H7 (cell line): Measurements from ENCODE around the gene TAB3. TPM values are rescaled to one million over a fixed set of nuclear protein-coding genes. Genes with fewer than 3 reads are reported as not detected.

Experiments
- DNase-seq: peaks from one replicate; pipeline ENCODE4 v3.0.0; 2012
- H3K27me3 ChIP-seq: 2 replicates; pipeline ENCODE4 v1.6.0; 2011; ENCODE audit warnings: mild to moderate bottlenecking, low read length; ENCODE audit not compliant: control insufficient read depth, insufficient read depth
- H3K36me3 ChIP-seq: replicated peaks from 2 replicates; pipeline ENCODE4 v1.5.1; 2011; ENCODE audit warnings: low read length; ENCODE audit not compliant: control insufficient read depth, insufficient read depth
- H3K4me3 ChIP-seq: 2 replicates; pipeline ENCODE4 v1.5.1; 2011; ENCODE audit warnings: low read depth, mild to moderate bottlenecking, control low read depth, low read length, moderate library complexity; ENCODE audit not compliant: insufficient read depth
- total RNA-seq: library from RNA; depleted of rRNA; stranded (reverse); fragments of >200 nt; shearing (Covaris generic); gene quantifications from 2 replicates; pipeline ENCODE4 v1.2.3, GENCODE V29; 2014

TAB3 gene
- total RNA-seq, 1 experiment from 2014 or later = 11.5 TPM

DNA sequence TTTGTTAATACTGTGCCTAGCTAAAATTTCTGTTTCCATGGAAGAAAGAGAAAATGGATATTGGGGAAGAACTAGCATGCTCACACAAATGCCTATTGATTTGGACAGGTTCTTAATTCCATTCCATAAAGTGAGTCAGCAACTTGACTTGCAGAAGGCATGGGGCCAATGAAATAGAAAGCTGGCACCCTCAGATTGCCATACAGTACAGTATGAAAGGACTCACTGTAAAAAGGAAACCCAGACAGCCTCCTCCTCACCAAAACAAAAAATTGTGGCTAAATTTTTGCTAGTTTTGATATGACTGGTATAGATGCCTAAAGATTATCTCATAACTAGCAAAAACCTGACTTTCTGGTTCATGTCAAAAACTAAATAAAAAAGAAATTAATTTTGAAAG lies 11.2 kb upstream of the TAB3 start:
- no peaks in the 10 kb centered on the region for H3K36me3 ChIP-seq
- H3K4me3 ChIP-seq = no peak overlapping the region
- H3K27me3 ChIP-seq = no peaks in the 10 kb centered on the region
- DNase-seq = no peak

DNA sequence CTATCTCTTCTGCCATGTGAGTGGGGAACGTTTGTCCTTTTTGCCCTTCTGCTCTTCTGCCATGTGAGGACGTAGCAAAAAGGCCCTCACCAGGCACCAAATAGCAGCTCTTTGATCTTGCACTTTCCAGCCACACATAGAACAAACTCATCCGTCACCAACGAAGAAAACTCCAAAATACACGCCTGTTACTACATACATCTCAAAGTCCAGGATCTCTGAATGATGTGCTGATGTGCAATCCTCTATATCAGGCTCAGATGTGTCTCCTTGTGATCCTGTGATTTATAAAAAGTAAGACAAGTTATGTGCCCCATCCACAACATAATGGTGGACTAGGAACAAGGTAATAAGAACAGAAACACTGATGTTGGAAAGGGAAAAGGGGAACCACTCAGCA lies 9.8 kb upstream of the TAB3 start:
- Histone ChIP-seq H3K4me3 (no peak overlapping the region), H3K27me3 (no peaks in the 10 kb centered on the region), H3K36me3 (no peaks in the 10 kb centered on the region)
- DNase-seq = no peak

DNA sequence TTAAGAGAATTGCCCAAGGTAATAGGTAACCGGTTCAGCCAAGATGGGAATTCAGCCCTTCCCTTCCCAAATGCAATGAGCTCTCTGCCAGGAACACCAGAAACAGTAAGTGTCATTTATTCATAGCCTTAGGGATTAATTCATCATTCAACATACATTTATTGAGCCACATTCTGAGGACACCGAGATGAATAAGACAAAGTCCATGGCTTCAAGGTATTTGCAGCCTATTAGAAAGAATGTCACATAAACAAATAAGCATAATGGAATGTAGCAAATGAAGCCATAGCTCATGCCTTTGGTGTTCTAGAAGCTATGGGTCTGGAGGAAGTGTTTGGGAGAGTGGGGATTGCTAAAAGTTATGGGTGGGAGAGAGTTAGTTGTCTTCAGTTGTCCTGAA lies 6.3 kb upstream of the TAB3 start:
- DNase-seq = no peak
- Histone ChIP-seq H3K27me3 (no peaks in the 10 kb centered on the region), H3K4me3 (no peak overlapping the region), H3K36me3 (no peaks in the 10 kb centered on the region)

DNA sequence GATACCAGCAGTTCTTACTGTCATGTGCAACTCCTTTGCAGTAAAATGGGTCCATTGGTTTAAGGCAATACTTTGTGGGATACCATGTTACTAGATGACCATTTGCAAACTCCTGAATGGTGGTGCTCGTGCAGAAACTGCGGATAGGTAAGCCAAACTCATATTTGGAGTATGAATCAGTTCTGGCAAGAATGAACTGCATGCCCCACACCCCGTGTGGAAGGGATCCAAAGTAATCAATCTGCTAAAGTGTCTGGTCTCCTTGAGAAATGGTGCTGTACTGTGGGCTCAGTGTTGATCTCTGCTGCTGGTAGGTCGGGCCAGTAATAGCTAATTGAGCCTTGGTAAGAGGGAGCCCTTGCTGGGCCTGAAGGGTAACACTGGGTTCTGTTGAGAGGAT lies 4.2 kb upstream of the TAB3 start:
- DNase-seq = no peak
- Histone ChIP-seq H3K4me3 (no peak overlapping the region), H3K27me3 (no peaks in the 10 kb centered on the region), H3K36me3 (no peaks in the 10 kb centered on the region)

DNA sequence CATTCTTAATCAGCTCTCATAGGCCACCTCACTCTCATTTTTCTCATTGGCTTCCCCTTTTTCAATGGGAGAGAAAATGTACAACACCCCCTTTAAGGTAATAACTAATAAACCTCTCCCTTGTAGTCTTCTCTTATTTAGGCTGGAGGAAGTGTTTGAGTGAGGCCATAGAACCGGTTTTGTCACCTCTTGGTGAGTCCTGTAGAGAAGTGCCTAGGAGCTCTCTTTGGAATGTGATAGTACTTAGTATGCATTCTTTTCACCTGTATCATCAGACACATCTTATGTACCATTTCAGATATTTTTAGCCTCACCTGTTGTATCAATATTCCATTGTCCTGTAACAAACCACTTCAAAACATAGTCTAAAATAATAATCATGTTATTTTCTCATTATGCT lies 3.5 kb upstream of the TAB3 start:
- H3K4me3 ChIP-seq = no peak overlapping the region
- H3K36me3 ChIP-seq = no peaks in the 10 kb centered on the region
- no peaks in the 10 kb centered on the region for H3K27me3 ChIP-seq
- no peak for DNase-seq

DNA sequence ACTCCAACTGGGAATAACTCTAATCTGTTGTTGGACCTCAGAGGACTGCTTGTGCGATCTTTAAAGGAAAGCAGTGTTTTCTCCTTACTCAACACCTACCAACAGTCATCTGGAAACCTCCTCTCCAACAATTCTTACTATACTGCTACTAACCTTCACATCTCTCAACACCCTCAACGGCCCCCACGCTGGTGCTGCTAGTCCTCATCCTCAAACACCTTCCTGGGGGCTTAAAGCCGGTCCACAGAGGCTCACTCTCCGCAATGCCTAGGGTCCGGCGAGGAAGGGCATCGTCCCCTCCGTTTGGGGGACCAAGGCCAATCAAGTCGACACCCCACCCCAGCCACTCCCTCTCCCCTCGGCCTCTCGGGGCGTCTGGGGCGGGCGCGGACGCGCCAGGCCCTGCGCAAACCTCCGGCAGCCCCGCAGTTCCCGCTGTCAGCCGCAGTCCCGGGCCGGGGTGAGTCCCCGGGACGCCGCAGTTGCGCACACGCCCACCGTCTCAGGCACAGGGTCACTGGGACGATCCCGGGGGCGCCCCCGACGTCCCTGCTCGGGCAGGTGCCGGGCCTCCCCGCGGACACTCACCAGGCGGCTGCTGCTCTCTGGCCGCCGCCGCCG lies 418 bp downstream of the TAB3 start:
- no peaks in the 10 kb centered on the region for H3K27me3 ChIP-seq
- DNase-seq = peak; percentile 67
- H3K36me3 ChIP-seq = no peaks in the 10 kb centered on the region
- peak overlapping the region; percentile 64 for H3K4me3 ChIP-seq

DNA sequence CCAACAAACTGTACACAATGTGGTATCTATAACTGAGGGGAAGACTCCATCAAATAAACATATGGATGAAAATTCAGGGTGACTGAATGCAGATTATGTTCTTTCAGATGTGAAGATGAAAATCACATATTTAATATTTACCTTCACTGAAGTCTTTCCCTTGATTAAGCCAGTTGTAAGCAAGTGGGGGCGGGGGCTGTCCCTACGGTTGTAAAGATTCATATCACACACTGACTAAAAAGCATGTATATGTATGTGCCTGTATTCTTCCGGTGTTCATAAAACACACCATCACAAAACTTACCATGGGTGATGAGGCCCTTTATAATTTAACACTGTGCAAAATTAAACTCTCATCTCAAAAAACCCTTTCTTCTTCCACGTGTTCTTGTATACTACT lies 1.3 kb downstream of the TAB3 start:
- Histone ChIP-seq H3K27me3 (no peaks in the 10 kb centered on the region), H3K36me3 (no peaks in the 10 kb centered on the region), H3K4me3 (no peak overlapping the region)
- DNase-seq = no peak

DNA sequence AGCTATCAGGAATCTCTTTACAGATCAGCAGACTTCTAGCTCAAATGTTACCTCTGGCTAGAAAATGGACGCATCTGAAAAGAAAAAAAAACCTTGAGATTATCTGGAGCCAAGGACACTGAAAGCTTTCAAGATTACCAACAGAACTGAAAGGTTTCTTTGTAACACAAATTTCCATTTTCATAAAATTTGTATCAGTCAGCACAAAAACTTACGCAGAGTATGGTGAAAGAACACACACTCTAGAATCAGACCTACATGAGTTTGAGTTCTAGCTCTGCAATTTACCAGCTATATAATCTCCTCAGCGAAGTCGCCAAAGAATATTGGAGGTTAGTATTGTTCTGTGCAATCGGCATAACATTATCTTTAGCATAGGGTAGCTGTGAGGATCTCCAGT lies 1.8 kb downstream of the TAB3 start:
- Histone ChIP-seq H3K36me3 (no peaks in the 10 kb centered on the region), H3K27me3 (no peaks in the 10 kb centered on the region), H3K4me3 (no peak overlapping the region)
- no peak for DNase-seq

DNA sequence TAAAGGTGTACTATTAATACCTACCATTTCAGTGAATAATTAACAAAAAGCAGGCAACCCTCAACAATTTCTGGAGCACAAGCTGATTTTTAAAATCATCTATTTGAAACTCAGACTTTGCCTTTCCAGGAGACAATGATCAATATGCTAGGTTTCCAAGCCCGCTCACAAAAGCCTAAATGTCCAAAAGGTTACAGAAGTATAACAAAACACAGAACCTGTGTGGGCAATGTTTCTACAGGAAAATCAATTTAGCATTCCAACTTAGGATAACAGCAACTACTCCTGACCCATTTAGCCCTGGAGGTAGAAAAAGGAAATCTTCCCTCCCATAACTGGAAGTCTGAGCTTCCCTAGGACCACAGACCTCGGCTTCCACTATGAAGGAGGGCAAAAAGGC lies 3.9 kb downstream of the TAB3 start:
- Histone ChIP-seq H3K4me3 (no peak overlapping the region), H3K36me3 (no peaks in the 10 kb centered on the region), H3K27me3 (no peaks in the 10 kb centered on the region)

DNA sequence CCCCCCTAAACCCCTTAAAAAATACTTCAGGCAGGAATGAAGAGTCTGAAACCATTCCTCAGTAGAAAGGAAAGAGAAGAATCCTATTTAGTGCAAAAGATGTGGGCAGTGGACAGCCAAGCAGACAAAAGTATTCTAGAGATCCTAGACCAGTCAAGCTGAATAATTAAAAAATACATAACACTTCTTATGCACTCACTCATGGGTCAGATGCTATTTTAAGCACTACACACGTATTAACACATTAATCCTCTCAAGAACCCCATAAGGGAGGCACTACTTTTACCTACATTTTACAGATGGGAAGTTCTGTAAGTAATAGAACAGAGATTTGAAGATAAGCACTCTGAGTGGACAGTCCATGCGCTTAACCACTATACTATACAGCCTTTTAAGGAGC lies 5.9 kb downstream of the TAB3 start:
- Histone ChIP-seq H3K27me3 (no peaks in the 10 kb centered on the region), H3K4me3 (no peak overlapping the region), H3K36me3 (no peaks in the 10 kb centered on the region)
- DNase-seq = no peak

More for the DNA sequence above, 3.9 kb downstream of the TAB3 start:
- no peak for DNase-seq

DNA sequence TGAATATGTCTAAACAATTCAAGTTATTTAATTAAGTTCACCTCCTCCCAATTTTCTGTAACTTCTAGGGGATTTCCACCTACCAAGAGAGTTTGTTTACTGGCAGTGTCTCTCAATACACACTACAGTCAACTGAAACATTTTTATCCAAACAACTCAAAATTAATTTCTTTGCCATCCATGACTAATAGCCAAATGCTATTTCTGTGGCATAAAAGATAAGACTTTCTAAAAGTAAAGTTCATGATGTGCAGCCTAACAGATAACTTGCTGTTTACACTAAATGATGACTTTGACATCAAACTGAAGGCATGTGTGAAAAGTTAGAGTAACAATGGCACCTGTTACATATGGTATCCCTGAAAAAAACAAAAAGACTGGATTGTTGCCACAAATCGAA lies 7.3 kb downstream of the TAB3 start:
- Histone ChIP-seq H3K27me3 (no peaks in the 10 kb centered on the region), H3K4me3 (no peak overlapping the region), H3K36me3 (no peaks in the 10 kb centered on the region)
- DNase-seq = no peak

DNA sequence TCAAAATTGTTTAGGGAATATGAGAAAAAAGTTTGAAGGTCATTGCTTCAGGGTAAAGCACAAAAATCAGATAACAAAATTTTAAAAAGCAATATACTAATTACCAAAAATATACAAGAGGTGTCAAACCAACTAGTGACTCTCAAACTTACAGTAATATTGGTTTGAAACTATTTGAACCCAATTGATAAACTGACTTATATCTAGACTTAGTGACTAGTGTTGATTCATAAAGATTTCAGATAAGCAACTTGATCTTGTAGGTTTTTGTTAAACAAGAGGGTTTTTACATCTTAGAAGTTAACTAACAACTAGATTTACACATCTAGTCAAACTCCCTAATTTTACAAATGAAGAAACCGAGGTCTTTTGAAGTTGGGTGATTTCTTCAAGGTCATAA lies 7.7 kb downstream of the TAB3 start:
- Histone ChIP-seq H3K4me3 (no peak overlapping the region), H3K27me3 (no peaks in the 10 kb centered on the region), H3K36me3 (no peaks in the 10 kb centered on the region)
- no peak for DNase-seq

DNA sequence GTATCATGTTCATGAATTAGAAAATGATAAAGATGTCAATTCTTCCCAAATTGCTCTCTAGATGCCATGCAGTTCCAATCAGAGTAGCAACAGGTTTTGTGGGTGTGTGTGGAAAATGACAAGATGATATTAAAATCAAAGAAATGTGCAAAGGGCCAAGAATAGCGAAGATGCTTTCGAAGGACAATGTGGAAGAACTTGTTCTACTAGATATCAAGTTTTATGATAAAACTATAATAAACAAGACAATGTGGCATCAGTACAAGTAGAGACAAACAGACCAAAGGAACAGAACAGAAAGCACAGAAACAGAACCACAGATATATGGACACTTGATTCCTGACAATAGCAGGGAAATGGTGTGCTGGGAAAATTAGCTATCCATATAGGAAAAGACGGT lies 9.0 kb downstream of the TAB3 start:
- Histone ChIP-seq H3K4me3 (no peak overlapping the region), H3K27me3 (no peaks in the 10 kb centered on the region), H3K36me3 (no peaks in the 10 kb centered on the region)
- DNase-seq = no peak

DNA sequence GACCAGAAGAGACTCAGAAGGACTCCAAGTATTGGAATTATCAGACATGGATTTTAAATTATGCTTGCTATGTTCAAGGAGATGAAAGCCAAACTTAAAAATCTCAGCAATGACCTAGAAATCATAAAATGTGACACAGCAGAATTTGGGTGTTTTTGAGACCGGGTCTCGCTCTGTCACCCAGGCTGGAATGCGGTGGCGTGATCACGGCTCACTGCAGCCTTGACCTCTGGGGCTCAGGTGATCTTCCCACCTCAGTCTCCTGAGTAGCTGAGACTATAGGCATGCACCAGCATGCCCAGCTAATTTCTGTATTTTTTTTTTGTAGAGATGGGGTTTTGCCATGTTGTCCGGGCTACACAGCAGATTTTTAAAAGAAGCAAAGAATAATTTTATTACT lies 12.7 kb downstream of the TAB3 start:
- no peak for DNase-seq
- no peak overlapping the region for H3K4me3 ChIP-seq
- H3K27me3 ChIP-seq = no peaks in the 10 kb centered on the region
- H3K36me3 ChIP-seq = no peaks in the 10 kb centered on the region

DNA sequence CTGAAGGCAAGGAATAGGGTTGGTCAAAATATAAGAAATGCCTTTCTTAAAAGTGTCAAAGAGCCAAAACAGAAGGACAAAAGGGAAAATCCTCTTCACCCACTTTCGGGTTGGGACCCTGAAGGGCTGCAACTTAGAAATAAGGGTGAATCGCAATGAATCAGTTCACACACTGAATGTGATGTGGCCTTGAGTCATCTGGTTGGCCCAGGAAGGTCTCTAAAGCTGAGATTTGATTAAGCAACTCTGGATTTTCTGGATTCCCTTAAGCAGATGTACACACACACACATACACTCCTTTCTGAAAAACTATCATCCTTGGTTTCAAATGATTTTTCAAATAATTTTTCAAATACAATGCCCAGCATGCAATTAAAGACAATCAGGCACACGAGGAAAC lies 13.1 kb downstream of the TAB3 start:
- DNase-seq = no peak
- Histone ChIP-seq H3K36me3 (no peaks in the 10 kb centered on the region), H3K4me3 (no peak overlapping the region), H3K27me3 (no peaks in the 10 kb centered on the region)

DNA sequence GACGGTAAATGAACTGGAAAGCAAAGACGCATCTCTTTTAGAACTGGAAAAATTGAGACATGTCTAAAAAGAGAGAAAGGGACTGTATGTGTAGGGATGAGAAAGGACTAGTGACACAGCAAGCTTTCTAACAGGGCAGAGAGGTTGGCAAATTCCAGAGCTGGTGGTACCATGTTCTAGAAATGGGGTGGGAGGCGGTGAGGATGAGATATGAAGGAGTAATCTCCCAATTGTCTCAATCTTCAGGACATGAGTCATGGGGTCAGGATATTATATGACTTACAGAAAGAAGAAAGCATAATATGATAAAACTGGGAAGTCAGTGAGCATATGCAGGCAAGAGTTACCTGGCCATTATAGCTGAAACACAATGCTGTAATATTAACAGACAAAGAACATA lies 14.2 kb downstream of the TAB3 start:
- Histone ChIP-seq H3K27me3 (no peaks in the 10 kb centered on the region), H3K36me3 (no peaks in the 10 kb centered on the region), H3K4me3 (no peak overlapping the region)
- no peak for DNase-seq
